Fibroblast of mammary gland (primary cell): ENCODE results near the gene TMEM63C.

ENCODE experiments used
- DNase-seq: peaks from one replicate; pipeline ENCODE4 v3.0.0-alpha.2; 2010; ENCODE audit warnings: low read depth
- H3K4me3 ChIP-seq: 2 replicates; pipeline ENCODE4 v1.5.1; 2011; ENCODE audit warnings: low read depth, mild to moderate bottlenecking, low read length, moderate library complexity; ENCODE audit not compliant: control insufficient read depth
- TF ChIP-seq, protein P1 (sequence below): conservative IDR thresholded peaks from 2 replicates; pipeline ENCODE4 v1.5.1; 2011; ENCODE audit warnings: low read depth, low read length, inconsistent platforms; ENCODE audit not compliant: control insufficient read depth, insufficient read depth

Gene TMEM63C

DNA sequence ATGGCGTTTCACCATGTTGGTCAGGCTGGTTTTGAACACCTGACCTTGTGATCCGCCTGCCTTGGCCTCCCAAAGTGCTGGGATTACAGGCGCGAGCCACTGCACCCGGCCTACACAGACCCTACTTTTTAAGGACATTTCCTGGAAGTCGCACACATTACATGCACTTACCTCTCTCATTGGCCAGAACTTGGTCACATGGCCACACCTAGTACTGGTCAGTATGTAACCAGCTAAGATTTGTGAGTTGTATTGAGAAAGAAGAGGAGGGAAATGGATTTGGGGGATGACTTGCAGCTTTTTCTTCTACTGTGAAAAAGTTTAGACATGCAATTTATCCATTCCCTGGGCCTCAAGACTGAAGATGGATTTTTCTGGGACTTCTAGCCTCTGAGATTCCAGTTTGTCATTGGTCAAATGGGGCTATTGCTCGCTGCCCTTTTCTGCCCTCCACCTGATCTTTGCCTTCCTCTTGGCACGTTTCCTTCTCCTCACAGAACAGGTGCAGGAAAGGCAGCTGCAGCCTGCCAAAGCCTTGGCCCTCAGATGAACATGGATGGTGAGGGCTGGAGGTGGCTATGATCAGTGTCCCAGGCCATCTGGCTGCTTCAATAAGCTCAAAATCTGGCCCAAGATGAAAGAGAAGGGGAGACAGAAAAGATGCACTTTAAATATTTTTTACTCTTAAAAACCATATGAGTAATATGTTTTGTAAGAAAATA, 32.9 kb upstream of the TMEM63C start:
- peak; percentile 15 for DNase-seq
- TF ChIP-seq, protein P1, sequence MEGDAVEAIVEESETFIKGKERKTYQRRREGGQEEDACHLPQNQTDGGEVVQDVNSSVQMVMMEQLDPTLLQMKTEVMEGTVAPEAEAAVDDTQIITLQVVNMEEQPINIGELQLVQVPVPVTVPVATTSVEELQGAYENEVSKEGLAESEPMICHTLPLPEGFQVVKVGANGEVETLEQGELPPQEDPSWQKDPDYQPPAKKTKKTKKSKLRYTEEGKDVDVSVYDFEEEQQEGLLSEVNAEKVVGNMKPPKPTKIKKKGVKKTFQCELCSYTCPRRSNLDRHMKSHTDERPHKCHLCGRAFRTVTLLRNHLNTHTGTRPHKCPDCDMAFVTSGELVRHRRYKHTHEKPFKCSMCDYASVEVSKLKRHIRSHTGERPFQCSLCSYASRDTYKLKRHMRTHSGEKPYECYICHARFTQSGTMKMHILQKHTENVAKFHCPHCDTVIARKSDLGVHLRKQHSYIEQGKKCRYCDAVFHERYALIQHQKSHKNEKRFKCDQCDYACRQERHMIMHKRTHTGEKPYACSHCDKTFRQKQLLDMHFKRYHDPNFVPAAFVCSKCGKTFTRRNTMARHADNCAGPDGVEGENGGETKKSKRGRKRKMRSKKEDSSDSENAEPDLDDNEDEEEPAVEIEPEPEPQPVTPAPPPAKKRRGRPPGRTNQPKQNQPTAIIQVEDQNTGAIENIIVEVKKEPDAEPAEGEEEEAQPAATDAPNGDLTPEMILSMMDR: no peak
- no peak overlapping the region for H3K4me3 ChIP-seq

DNA sequence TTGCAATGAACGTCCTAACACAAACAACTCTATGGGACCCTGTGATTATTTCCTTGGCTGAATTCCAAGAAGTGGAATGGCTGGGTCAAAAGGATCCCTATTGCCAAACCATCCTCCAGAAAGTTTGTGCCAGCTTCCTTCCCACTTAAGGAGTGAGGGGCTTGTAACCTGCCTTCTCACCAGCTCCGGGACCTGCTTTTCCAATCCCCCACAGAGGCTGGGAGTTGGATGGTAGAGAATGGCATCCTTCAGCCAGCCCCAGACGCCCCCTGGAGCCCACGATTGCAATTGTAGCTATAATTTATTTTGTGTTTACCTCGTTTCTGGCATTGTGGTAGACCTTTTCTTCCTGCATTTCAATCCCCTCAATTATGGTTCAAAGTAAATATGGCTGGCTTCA, 30.4 kb upstream of the TMEM63C start:
- TF ChIP-seq, protein P1: peak; percentile 62
- no peak overlapping the region for H3K4me3 ChIP-seq
- peak; percentile 8 for DNase-seq

DNA sequence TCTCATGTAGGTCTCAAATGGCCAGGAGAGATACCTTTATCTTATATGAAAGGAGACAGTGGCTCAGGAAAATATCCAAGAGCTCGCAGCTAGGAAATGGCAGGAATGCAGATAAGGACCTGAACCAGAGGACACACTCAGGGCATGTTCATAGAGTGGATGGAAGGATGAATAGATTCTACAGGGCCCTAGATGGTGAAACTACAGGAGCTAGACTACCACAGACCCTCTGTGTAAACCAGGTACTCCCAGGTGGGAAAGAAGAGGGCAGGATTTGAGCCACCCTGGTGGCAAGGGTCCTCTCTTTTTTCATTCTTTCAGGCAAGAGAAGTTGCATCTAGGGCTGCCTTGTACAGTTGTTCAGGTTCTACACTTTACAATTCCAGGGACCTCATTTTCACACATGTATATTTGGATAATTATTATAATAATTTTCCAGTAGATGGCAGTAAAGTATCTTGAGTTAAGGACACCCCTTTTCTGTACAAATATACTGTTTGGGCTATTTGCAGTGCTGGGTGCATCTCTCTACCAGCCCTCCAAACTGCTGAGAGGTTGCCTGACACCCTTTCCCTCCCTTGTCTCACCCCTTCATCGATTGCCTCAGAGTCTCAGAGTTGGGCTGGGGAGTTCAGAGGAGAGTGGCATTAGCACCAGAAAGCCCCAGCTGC, 29.5 kb upstream of the TMEM63C start:
- no peak overlapping the region for H3K4me3 ChIP-seq
- DNase-seq: peak; percentile 23
- TF ChIP-seq, protein P1: peak; percentile 23

DNA sequence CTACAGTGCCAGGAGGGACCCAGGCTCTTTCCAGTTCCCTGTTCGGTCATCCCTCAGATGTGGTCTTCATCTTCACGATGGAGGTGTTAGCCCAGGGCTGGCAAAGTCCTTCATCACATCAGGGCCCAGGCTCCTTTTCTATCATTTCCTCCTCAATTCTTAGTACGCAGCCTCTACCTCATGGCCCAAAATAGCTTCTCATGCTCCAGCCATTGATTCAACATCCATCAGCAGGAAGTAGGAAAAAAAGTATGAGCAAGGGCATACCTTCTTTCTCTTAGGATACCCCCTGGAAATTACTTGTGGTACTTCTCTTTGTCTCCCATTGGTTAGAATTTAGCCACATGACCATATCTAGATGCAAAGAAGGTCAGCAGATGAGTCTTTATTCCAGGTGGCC, 27.8 kb upstream of the TMEM63C start:
- no peak overlapping the region for H3K4me3 ChIP-seq
- TF ChIP-seq, protein P1: no peak
- DNase-seq: no peak

DNA sequence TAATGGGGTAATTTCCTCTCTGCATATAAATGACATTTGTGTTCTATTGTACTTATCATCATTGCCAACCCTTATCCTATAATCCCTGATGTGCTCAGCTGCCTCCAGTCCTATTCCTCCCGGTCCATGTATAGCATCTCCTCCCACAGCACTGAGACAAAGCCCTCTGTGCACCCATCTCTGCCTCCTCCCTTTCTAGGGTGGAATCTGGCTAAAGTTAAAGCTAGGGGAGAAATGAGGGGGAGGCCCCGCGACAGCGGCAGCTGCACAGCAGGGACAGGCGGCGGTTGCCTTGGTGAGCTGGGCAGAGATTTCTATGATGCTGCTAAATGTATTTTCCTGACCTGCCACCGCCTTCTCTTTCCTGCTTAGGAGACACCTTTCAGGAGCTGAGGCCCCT, 27.2 kb upstream of the TMEM63C start:
- no peak for DNase-seq
- no peak overlapping the region for H3K4me3 ChIP-seq
- TF ChIP-seq, protein P1: no peak

DNA sequence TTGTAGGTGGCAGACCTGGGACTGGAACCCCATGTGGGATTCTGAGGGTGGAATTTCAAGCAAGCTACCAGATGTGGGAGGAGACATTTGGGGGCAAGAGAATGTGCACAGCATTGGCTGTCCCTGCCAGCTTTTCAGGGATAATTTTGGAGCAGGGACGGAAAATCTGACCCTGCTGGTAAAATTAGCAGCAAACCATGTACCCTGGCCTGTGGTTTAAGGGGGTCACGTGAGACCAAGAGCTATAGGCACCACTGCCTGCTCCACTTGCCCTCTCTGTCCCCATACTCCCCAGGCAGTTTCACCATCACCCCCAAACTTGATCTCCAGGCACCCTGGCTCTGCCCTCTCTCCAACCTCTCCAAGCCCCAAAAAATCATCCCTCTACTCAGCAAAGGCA, 26.5 kb upstream of the TMEM63C start:
- no peak overlapping the region for H3K4me3 ChIP-seq
- no peak for DNase-seq
- TF ChIP-seq, protein P1: no peak

DNA sequence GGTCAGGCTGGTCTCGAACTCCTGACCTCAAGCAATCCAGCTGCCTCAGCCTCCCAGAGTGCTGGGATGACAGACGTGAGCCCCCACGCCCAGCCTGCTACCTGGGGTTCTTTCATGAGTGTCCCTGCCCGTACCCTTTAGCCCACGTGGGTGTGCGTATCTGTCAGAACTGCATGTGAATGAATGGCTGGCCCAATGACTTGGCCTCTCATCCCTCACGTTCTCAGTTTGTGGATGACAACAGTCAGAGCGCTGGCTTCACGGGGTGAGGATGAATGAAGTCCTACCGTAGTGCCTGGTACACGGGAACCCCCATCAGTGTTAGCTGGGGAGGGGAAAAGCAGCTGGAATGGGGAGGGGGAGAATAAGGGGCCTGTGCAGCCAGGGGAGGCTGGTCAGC, 23.9 kb upstream of the TMEM63C start:
- H3K4me3 ChIP-seq: no peak overlapping the region
- DNase-seq: no peak
- TF ChIP-seq, protein P1: no peak
